ENCODE results near the gene USP33. TPM values are rescaled to one million over a fixed set of nuclear protein-coding genes. Genes with fewer than 3 reads are reported as not detected.
"Not testable (repeated sequence)": the region's sequence is repeated elsewhere in the genome, so short reads cannot be mapped to it uniquely, and the experiment has no call there.

Gene USP33
- total RNA-seq, 1 donor from 2014 or later: 58.4 TPM

- CTCF ChIA-PET: no interaction called here
- peaks cover 3% of the 10 kb centered on the region for H3K36me3 Mint-ChIP-seq (ENCODE audit: low read depth)
- no peak for ATAC-seq (ENCODE audit: low read depth)
- DNase-seq: no peak
- no peak overlapping the region for H3K4me3 Mint-ChIP-seq
- POLR2A ChIA-PET: interaction anchor here (0.6 kb wide), 1 partner anchor 73 kb away, joined by 3 read pairs; no protein-coding TSS in a partner anchor
- intact Hi-C loops (cut with micrococcal nuclease): loop anchor here (5.0 kb wide), 2 partner anchors 539 to 1969 kb away; partner anchors contain the start of genes PIGK and RABGGTB
- H3K9me3 Mint-ChIP-seq: no peaks in the 10 kb centered on the region
- H3K27me3 Mint-ChIP-seq: no peaks in the 10 kb centered on the region
- no peak for TF ChIP-seq CTCF (IDR thresholded peaks at IDR 0.05)
- H3K27ac Mint-ChIP-seq: no peak overlapping the region
- H3K4me1 Mint-ChIP-seq: peaks cover 37% of the 10 kb centered on the region
Observed at GRCh38 chr1:77756052-77756754, 3.4 kb downstream of the USP33 start.

- intact Hi-C loops (cut with micrococcal nuclease); CTCF ChIA-PET; H3K9me3 Mint-ChIP-seq; H3K27me3 Mint-ChIP-seq; H3K27ac Mint-ChIP-seq; POLR2A ChIA-PET; H3K4me3 Mint-ChIP-seq; DNase-seq; ATAC-seq (ENCODE audit: low read depth): not testable (repeated sequence)
- Mint-ChIP-seq H3K4me1 (peaks cover 28% of the 10 kb centered on the region), H3K36me3 (ENCODE audit: low read depth) (peaks cover 13% of the 10 kb centered on the region)
Observed at GRCh38 chr1:77749489-77749888, 10.2 kb downstream of the USP33 start.

GRCh38 chr1:77744576-77744975 is 15.1 kb downstream of the USP33 start:
- intact Hi-C loops (cut with micrococcal nuclease): loop anchor here (2.0 kb wide), 1 partner anchor 370 kb away; no protein-coding TSS in a partner anchor
- Mint-ChIP-seq H3K27ac (no peak overlapping the region), H3K9me3 (no peaks in the 10 kb centered on the region), H3K4me3 (no peak overlapping the region), H3K36me3 (ENCODE audit: low read depth) (peaks cover 25% of the 10 kb centered on the region), H3K4me1 (peaks cover 19% of the 10 kb centered on the region), H3K27me3 (no peaks in the 10 kb centered on the region)
- CTCF ChIA-PET: no interaction called here
- DNase-seq (no peak), ATAC-seq (ENCODE audit: low read depth) (no peak)
- no peak for TF ChIP-seq CTCF (IDR thresholded peaks at IDR 0.05)
- POLR2A ChIA-PET: interaction anchor here (0.6 kb wide), 1 partner anchor 39 kb away, joined by 3 read pairs; no protein-coding TSS in a partner anchor

- ChIA-PET POLR2A (no interaction called here), CTCF (no interaction called here)
- Mint-ChIP-seq H3K4me3 (no peak overlapping the region), H3K27ac (no peak overlapping the region), H3K27me3 (no peaks in the 10 kb centered on the region), H3K4me1 (peaks cover 9% of the 10 kb centered on the region), H3K9me3 (no peaks in the 10 kb centered on the region), H3K36me3 (ENCODE audit: low read depth) (peaks cover 45% of the 10 kb centered on the region)
- no peak for DNase-seq
- no peak for TF ChIP-seq CTCF (IDR thresholded peaks at IDR 0.05)
- no peak for ATAC-seq (ENCODE audit: low read depth)
- intact Hi-C loops (cut with micrococcal nuclease): no loop called here
Observed at GRCh38 chr1:77742011-77742555, 17.6 kb downstream of the USP33 start.

GRCh38 chr1:77741316-77741715 is 18.3 kb downstream of the USP33 start:
- Mint-ChIP-seq H3K27ac (no peak overlapping the region), H3K4me1 (peaks cover 9% of the 10 kb centered on the region), H3K4me3 (no peak overlapping the region), H3K9me3 (no peaks in the 10 kb centered on the region), H3K36me3 (ENCODE audit: low read depth) (peaks cover 50% of the 10 kb centered on the region), H3K27me3 (no peaks in the 10 kb centered on the region)
- DNase-seq (no peak), ATAC-seq (ENCODE audit: low read depth) (no peak)
- ChIA-PET POLR2A (no interaction called here), CTCF (no interaction called here)
- TF ChIP-seq CTCF (IDR thresholded peaks at IDR 0.05): no peak
- intact Hi-C loops (cut with micrococcal nuclease): no loop called here

Data from activated B cell treated with CpG ODN at 0.5 μM for 24 hours (primary cell).